Neural progenitor cell (in vitro differentiated cells): ENCODE data around the gene NUDT13. TPM values are rescaled to one million over a fixed set of nuclear protein-coding genes. Genes with fewer than 3 reads are reported as not detected.
A peak's percentile ranks its signal among the peaks of the same experiment; 100 is the strongest.

Experiments used
- DNase-seq: peaks from one replicate; pipeline ENCODE4 v3.0.0-alpha.2; 2016; ENCODE audit warnings: low spot score
- H2AFZ ChIP-seq: fragments of 200-600 bp; sonication (generic); replicated peaks from 2 replicates; pipeline ENCODE4 v1.6.1; 2016; ENCODE audit warnings: antibody characterized with exemption
- H3F3A ChIP-seq: fragments of 200-600 bp; sonication (generic); 2 replicates; pipeline ENCODE4 v1.6.1; 2016; ENCODE audit warnings: antibody characterized with exemption, low read depth
- H3K27ac ChIP-seq: fragments of 200-600 bp; sonication (generic); 2 replicates; pipeline ENCODE4 v1.5.1; 2016; ENCODE audit warnings: mild to moderate bottlenecking
- H3K27me3 ChIP-seq: fragments of 200-600 bp; sonication (generic); 2 replicates; pipeline ENCODE4 v1.6.1; 2016; ENCODE audit warnings: mild to moderate bottlenecking, moderate library complexity
- H3K36me3 ChIP-seq: fragments of 200-600 bp; sonication (generic); 2 replicates; pipeline ENCODE4 v1.5.1; 2016
- H3K4me1 ChIP-seq: fragments of 200-600 bp; sonication (generic); 2 replicates; pipeline ENCODE4 v1.6.1; 2016; ENCODE audit warnings: mixed run types
- H3K4me2 ChIP-seq: fragments of 200-600 bp; sonication (generic); 2 replicates; pipeline ENCODE4 v1.6.1; 2016
- H3K4me3 ChIP-seq: fragments of 200-600 bp; sonication (generic); 2 replicates; pipeline ENCODE4 v1.5.1; 2016
- H3K79me2 ChIP-seq: fragments of 200-600 bp; sonication (generic); 2 replicates; pipeline ENCODE4 v1.6.1; 2016; ENCODE audit warnings: low read depth
- H3K9ac ChIP-seq: fragments of 200-600 bp; sonication (generic); 2 replicates; pipeline ENCODE4 v1.6.1; 2016
- H3K9me3 ChIP-seq: fragments of 200-600 bp; sonication (generic); 2 replicates; pipeline ENCODE4 v1.5.1; 2016; ENCODE audit warnings: low read depth
- H4K20me1 ChIP-seq: fragments of 200-600 bp; sonication (generic); 2 replicates; pipeline ENCODE4 v1.6.1; 2016; ENCODE audit warnings: low read depth
- H3K27ac Mint-ChIP-seq: 3 replicates; pipeline ENCODE4 v1.8.0; 2021; ENCODE audit warnings: mixed read lengths
- H3K27me3 Mint-ChIP-seq: 2 replicates; pipeline ENCODE4 v1.8.0; 2022; ENCODE audit warnings: low read depth, mild to moderate bottlenecking, inconsistent platforms, moderate library complexity, mixed read lengths; ENCODE audit not compliant: insufficient read depth
- H3K36me3 Mint-ChIP-seq: 3 replicates; pipeline ENCODE4 v1.8.0; 2021; ENCODE audit warnings: mixed read lengths
- H3K4me1 Mint-ChIP-seq: 3 replicates; pipeline ENCODE4 v1.8.0; 2021; ENCODE audit warnings: mixed read lengths
- H3K4me3 Mint-ChIP-seq: 3 replicates; pipeline ENCODE4 v1.8.0; 2021; ENCODE audit warnings: mild to moderate bottlenecking, moderate library complexity, mixed read lengths
- H3K9me3 Mint-ChIP-seq: 3 replicates; pipeline ENCODE4 v1.8.0; 2020; ENCODE audit warnings: mixed read lengths
- EZH2 ChIP-seq: fragments of 200-600 bp; sonication (generic); IDR thresholded peaks from 2 replicates; pipeline ENCODE4 v1.6.1; 2017; ENCODE audit warnings: antibody characterized with exemption, mild to moderate bottlenecking, moderate library complexity
- EZH2phosphoT487 ChIP-seq: fragments of 200-600 bp; sonication (generic); IDR thresholded peaks from 2 replicates; pipeline ENCODE4 v1.6.1; 2017; ENCODE audit warnings: antibody characterized with exemption
- total RNA-seq: library from RNA; depleted of rRNA; stranded (reverse); fragments of >200 nt; gene quantifications from 2 replicates; pipeline ENCODE4 v1.2.3, GENCODE V29; 2015; ENCODE audit warnings: low replicate concordance
- TF ChIP-seq, protein P1 (sequence below): fragments of 200-600 bp; sonication (generic); IDR thresholded peaks from 2 replicates; pipeline ENCODE4 v1.5.1; 2017; ENCODE audit warnings: antibody characterized with exemption, mild to moderate bottlenecking

NUDT13 gene
- total RNA-seq, 1 donor from 2014 or later: 3.0 TPM

DNA sequence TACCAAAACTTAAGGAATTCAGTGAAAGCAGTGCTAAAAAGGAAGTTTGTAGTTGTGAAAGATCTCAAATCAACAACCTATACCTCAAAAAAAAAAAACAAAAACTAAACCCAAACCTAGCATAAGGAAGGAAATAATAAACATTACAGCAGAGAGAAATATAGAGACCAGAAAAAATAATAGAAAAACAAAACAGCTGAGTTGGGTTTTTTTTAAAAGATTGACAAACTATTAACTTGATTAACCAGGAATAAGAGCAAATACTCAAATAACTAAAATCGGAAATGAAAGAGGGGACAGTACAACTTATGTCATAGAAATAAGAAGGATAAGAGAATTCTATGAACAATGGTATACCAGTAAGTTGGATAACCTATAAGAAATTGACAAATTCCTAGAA lies 50.8 kb downstream of the NUDT13 start:
- Histone ChIP-seq H3K79me2 (peaks cover 78% of the 10 kb centered on the region), H3K9me3 (no peaks in the 10 kb centered on the region), H3K9ac (no peak overlapping the region), H3K36me3 (peaks cover 4% of the 10 kb centered on the region), H3K27me3 (no peaks in the 10 kb centered on the region), H3K4me3 (no peak overlapping the region), H4K20me1 (peaks cover 9% of the 10 kb centered on the region), H3K4me1 (no peaks in the 10 kb centered on the region), H3F3A (peaks cover 23% of the 10 kb centered on the region), H3K4me2 (no peak overlapping the region), H2AFZ (no peak overlapping the region), H3K27ac (no peak overlapping the region)
- no peak overlapping the region for H3K27ac Mint-ChIP-seq
- no peaks in the 10 kb centered on the region for H3K4me1 Mint-ChIP-seq
- no peak for DNase-seq
- no peak overlapping the region for H3K4me3 Mint-ChIP-seq
- H3K9me3 Mint-ChIP-seq: no peaks in the 10 kb centered on the region
- no peaks in the 10 kb centered on the region for H3K27me3 Mint-ChIP-seq
- H3K36me3 Mint-ChIP-seq: peaks cover 17% of the 10 kb centered on the region
- TF ChIP-seq EZH2: no peak

DNA sequence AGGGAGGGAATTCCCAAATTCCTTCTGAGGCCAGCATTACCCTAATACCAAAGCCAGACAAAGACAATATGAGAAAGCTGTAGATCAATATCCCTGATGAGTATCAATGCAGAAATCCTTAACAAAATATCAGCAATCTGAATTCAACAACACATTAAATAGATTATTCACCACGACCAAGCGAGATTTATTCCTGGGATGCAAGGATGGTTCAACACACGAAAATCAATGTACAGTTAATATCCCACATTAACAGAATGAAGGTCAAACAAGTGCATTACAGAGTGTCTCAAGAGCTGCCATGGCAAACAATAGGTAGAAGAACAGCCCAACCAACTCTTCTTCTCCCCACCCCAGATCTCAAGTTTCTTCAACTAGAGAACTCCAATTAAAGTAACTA lies 51.4 kb downstream of the NUDT13 start:
- no peaks in the 10 kb centered on the region for H3K9me3 ChIP-seq
- H3K9ac ChIP-seq: no peak overlapping the region
- DNase-seq: no peak
- H3K4me1 Mint-ChIP-seq: peaks cover 2% of the 10 kb centered on the region
- no peaks in the 10 kb centered on the region for H3K27me3 ChIP-seq
- peaks cover 4% of the 10 kb centered on the region for H3K36me3 ChIP-seq
- H3K4me1 ChIP-seq: peaks cover under 1% of the 10 kb centered on the region
- H3K36me3 Mint-ChIP-seq: peaks cover 17% of the 10 kb centered on the region
- no peak overlapping the region for H3K27ac Mint-ChIP-seq
- TF ChIP-seq, protein P1, sequence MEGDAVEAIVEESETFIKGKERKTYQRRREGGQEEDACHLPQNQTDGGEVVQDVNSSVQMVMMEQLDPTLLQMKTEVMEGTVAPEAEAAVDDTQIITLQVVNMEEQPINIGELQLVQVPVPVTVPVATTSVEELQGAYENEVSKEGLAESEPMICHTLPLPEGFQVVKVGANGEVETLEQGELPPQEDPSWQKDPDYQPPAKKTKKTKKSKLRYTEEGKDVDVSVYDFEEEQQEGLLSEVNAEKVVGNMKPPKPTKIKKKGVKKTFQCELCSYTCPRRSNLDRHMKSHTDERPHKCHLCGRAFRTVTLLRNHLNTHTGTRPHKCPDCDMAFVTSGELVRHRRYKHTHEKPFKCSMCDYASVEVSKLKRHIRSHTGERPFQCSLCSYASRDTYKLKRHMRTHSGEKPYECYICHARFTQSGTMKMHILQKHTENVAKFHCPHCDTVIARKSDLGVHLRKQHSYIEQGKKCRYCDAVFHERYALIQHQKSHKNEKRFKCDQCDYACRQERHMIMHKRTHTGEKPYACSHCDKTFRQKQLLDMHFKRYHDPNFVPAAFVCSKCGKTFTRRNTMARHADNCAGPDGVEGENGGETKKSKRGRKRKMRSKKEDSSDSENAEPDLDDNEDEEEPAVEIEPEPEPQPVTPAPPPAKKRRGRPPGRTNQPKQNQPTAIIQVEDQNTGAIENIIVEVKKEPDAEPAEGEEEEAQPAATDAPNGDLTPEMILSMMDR: no peak
- TF ChIP-seq EZH2: no peak
- TF ChIP-seq EZH2phosphoT487: no peak
- H3F3A ChIP-seq: peaks cover 23% of the 10 kb centered on the region
- H3K27ac ChIP-seq: no peak overlapping the region
- peaks cover 84% of the 10 kb centered on the region for H3K79me2 ChIP-seq
- no peak overlapping the region for H3K4me3 Mint-ChIP-seq
- H3K4me3 ChIP-seq: no peak overlapping the region
- no peak overlapping the region for H3K4me2 ChIP-seq
- H4K20me1 ChIP-seq: peaks cover 9% of the 10 kb centered on the region
- no peaks in the 10 kb centered on the region for H3K9me3 Mint-ChIP-seq
- H2AFZ ChIP-seq: no peak overlapping the region
- no peaks in the 10 kb centered on the region for H3K27me3 Mint-ChIP-seq

DNA sequence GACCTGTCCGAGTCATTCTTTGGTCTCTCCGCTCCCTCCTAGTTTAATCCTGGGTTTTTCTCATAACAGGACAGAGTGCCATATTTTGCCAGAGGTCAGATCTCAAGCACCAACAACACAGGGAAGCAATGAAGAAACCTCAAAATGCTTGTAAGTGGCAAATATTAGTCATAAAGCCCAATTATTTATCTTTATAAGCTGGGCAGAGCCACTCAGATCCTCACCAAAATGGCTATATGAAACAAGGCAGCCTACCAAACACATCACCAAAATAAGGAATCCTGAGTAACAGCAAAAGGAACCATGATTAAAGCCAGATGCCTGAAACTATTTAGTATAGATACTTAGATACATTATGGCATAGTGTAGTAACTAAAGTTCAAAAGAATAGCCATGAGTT lies 52.8 kb downstream of the NUDT13 start:
- H3K4me2 ChIP-seq: no peak overlapping the region
- H3K27ac ChIP-seq: no peak overlapping the region
- no peak overlapping the region for H3K27ac Mint-ChIP-seq
- no peak overlapping the region for H3K9ac ChIP-seq
- H3F3A ChIP-seq: peaks cover 29% of the 10 kb centered on the region
- H3K9me3 Mint-ChIP-seq: no peaks in the 10 kb centered on the region
- peaks cover 4% of the 10 kb centered on the region for H3K36me3 ChIP-seq
- no peaks in the 10 kb centered on the region for H3K27me3 ChIP-seq
- TF ChIP-seq EZH2 (no peak), EZH2phosphoT487 (no peak)
- TF ChIP-seq, protein P1: no peak
- peaks cover 17% of the 10 kb centered on the region for H3K36me3 Mint-ChIP-seq
- peaks cover 6% of the 10 kb centered on the region for H3K4me1 ChIP-seq
- H3K9me3 ChIP-seq: no peaks in the 10 kb centered on the region
- H3K27me3 Mint-ChIP-seq: peaks cover 2% of the 10 kb centered on the region
- H3K4me1 Mint-ChIP-seq: peaks cover 12% of the 10 kb centered on the region
- H2AFZ ChIP-seq: no peak overlapping the region
- H3K4me3 Mint-ChIP-seq: no peak overlapping the region
- peaks cover 9% of the 10 kb centered on the region for H4K20me1 ChIP-seq
- DNase-seq: no peak
- no peak overlapping the region for H3K4me3 ChIP-seq
- H3K79me2 ChIP-seq: peaks cover 86% of the 10 kb centered on the region

DNA sequence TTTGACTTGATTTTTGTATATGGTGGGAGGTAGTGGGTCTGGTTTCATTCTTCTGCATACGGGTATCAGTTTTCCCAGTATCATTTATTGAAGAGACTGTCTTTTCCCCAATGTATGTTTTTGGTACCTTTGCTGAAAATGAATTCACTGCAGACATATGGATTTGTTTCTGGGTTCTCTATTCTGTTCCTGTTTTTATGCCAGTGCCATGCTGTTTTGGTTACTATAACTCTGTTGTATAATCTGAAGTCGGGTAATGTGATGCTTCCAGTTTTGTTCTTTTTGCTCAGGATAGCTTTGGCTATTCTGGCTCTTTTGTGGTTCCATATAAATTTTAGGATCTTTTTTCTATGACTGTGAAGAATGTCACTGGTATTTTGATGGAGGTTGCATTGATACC lies 56.7 kb downstream of the NUDT13 start:
- Histone ChIP-seq H3K4me3 (peak overlapping the region; percentile 84), H3K27ac (no peak overlapping the region), H2AFZ (no peak overlapping the region), H4K20me1 (peaks cover 9% of the 10 kb centered on the region), H3F3A (peaks cover 17% of the 10 kb centered on the region), H3K4me1 (peaks cover 6% of the 10 kb centered on the region), H3K4me2 (peak overlapping the region; percentile 91), H3K27me3 (no peaks in the 10 kb centered on the region), H3K9ac (peak overlapping the region; percentile 92), H3K36me3 (no peaks in the 10 kb centered on the region), H3K9me3 (no peaks in the 10 kb centered on the region), H3K79me2 (peaks cover 77% of the 10 kb centered on the region)
- TF ChIP-seq EZH2 (no peak), EZH2phosphoT487 (no peak)
- TF ChIP-seq, protein P1: no peak
- no peaks in the 10 kb centered on the region for H3K9me3 Mint-ChIP-seq
- DNase-seq: no peak
- H3K36me3 Mint-ChIP-seq: peaks cover 11% of the 10 kb centered on the region
- H3K27me3 Mint-ChIP-seq: peaks cover 2% of the 10 kb centered on the region
- H3K27ac Mint-ChIP-seq: no peak overlapping the region
- peaks cover 15% of the 10 kb centered on the region for H3K4me1 Mint-ChIP-seq
- peak overlapping the region; percentile 100 for H3K4me3 Mint-ChIP-seq
